Stimulated activated CD8-positive, alpha-beta memory T cell treated with anti-CD3 and anti-CD28 coated beads, Interleukin-4, amount 100 ng/mL, for 1 hour (primary cell): ENCODE measurements around the gene CNTN4.

ENCODE experiments used
- DNase-seq, 2 donors: peaks; one replicate each; pipeline ENCODE4 v3.0.0-alpha.2; 2020; ENCODE audit warnings: low read depth in 2 of 2, low spot score in 1 of 2

CNTN4 gene

GRCh38 chr3:2261747-2262146 is 163.1 kb downstream of the CNTN4 start:
- DNase-seq, result no peak

- DNase-seq, result no peak
Observed at GRCh38 chr3:2262204-2262603, 163.5 kb downstream of the CNTN4 start.

GRCh38 chr3:2266606-2267005 is 167.9 kb downstream of the CNTN4 start:
- DNase-seq, result no peak

- DNase-seq, result no peak
Observed at GRCh38 chr3:2268779-2269178, 170.1 kb downstream of the CNTN4 start.

GRCh38 chr3:2274526-2274925 is 175.9 kb downstream of the CNTN4 start:
- no peak for DNase-seq

GRCh38 chr3:2283818-2284217 is 185.2 kb downstream of the CNTN4 start:
- no peak for DNase-seq

GRCh38 chr3:2300938-2301337 is 202.3 kb downstream of the CNTN4 start:
- DNase-seq, result no peak

GRCh38 chr3:2301361-2301760 is 202.7 kb downstream of the CNTN4 start:
- no peak for DNase-seq

- DNase-seq, result no peak
Observed at GRCh38 chr3:2303566-2303965, 204.9 kb downstream of the CNTN4 start.

- no peak for DNase-seq
Observed at GRCh38 chr3:2311022-2311421, 212.4 kb downstream of the CNTN4 start.

GRCh38 chr3:2317521-2317920 is 218.9 kb downstream of the CNTN4 start:
- no peak for DNase-seq

- DNase-seq, result no peak
Observed at GRCh38 chr3:2334921-2335320, 236.3 kb downstream of the CNTN4 start.

- no peak for DNase-seq
Observed at GRCh38 chr3:2343031-2343682, 244.5 kb downstream of the CNTN4 start.

GRCh38 chr3:2352134-2352762 is 253.6 kb downstream of the CNTN4 start:
- DNase-seq, result no peak

GRCh38 chr3:2354702-2355101 is 256.0 kb downstream of the CNTN4 start:
- no peak for DNase-seq

- no peak for DNase-seq
Observed at GRCh38 chr3:2356298-2356950, 257.8 kb downstream of the CNTN4 start.

- DNase-seq, result no peak
Observed at GRCh38 chr3:2360815-2361214, 262.1 kb downstream of the CNTN4 start.

- no peak for DNase-seq
Observed at GRCh38 chr3:2362122-2362521, 263.5 kb downstream of the CNTN4 start.

- no peak for DNase-seq
Observed at GRCh38 chr3:2363854-2364253, 265.2 kb downstream of the CNTN4 start.

GRCh38 chr3:2370317-2370716 is 271.7 kb downstream of the CNTN4 start:
- no peak for DNase-seq

GRCh38 chr3:2372306-2372705 is 273.6 kb downstream of the CNTN4 start:
- no peak for DNase-seq

GRCh38 chr3:2375376-2375775 is 276.7 kb downstream of the CNTN4 start:
- no peak for DNase-seq

GRCh38 chr3:2377281-2377680 is 278.6 kb downstream of the CNTN4 start:
- no peak for DNase-seq
